Stimulated activated CD4-positive, alpha-beta T cell treated with anti-CD3 and anti-CD28 coated beads, Interleukin-15, amount 100 ng/mL, for 1 hour (primary cell): ENCODE measurements around the gene PHLDB2.

ENCODE experiments used
- DNase-seq, 2 donors: peaks; one replicate each; pipeline ENCODE4 v3.0.0-alpha.2; 2020; ENCODE audit warnings: low read depth in 1 of 2, low spot score in 1 of 2

PHLDB2 gene

DNA sequence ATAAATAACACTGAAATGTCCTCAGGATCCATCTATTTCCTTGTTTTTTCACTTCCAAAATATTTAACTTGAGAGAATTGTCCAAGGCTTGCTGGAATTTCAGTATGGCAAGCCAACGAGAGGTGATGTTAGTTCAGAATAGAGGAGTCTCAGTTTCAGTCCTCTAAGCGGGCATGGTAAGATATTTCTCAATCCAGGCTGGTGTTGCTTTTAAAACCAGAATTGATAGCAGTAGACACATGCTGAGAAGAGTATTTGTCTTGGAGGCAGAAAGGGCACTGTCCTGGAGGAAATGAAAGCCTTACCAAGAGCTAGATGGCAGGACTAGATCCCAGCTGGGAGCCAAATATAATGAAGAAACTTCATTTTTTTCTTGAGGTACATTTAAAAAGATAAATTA is 23.1 kb downstream of the PHLDB2 start:
- no peak for DNase-seq

- DNase-seq, result no peak
These were observed 23.7 kb downstream of the PHLDB2 start for GRCh38 chr3:111882799-111883198.

GRCh38 chr3:111884411-111885018 is 25.4 kb downstream of the PHLDB2 start:
- DNase-seq, result no peak

DNA sequence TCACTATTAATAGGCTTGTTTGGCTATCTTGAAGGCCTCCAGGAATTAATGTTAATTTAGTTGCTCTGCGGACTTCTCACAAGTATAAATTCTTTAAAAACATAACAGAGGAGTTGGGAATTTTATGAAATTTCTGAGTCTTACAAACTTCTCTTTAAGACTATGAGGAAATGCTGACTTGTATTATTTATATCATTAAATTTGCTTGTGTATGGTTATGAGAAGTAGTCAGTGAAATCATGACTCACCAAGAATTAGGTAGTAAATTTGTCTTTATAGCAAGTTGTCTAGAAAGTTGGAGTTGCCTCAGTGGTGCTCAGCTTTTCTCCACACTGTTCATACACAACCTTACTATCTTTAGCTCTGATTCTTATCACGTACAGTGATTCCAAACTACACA is 26.5 kb downstream of the PHLDB2 start:
- DNase-seq, result no peak

GRCh38 chr3:111890051-111890580 is 31.1 kb downstream of the PHLDB2 start:
- no peak for DNase-seq

DNA sequence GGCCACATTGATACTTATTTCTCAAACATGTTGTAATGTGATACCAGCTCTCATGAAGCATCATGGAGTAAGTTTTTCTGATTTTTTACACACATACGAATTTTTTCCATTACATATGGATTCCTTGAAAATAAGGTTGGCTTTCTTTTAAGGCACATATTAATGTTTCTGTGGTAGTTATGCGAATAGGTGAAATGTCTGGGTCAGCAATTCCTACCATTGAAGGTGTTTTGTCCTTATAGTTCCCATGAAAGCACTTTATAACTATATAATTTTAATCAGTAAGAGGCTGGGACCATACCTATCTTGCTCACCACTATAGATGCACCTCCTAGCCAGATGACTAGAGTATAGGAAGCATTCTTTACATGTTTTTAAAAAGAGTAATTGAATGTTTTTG is 33.0 kb downstream of the PHLDB2 start:
- DNase-seq, result no peak

DNA sequence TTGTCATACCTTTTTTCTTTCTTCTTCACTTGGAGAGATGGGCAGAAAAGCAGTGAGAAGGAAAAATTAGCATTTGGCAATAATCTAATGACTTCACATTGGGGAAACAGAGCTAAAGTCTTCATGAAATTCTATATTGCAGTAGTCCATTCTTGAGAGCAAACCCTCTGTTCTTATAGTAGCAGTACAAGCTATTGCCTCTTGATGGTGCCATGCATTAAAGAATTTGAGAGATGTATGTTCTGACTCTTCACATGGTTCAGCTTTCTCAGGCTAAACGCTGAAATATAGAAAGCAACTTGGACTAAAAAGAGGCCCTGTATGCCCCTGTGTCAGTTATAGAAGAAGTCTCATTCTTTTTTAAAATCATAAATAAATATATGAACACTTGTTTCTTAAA is 36.0 kb downstream of the PHLDB2 start:
- no peak for DNase-seq

- DNase-seq, result no peak
These were observed 40.9 kb downstream of the PHLDB2 start for GRCh38 chr3:111899966-111900365.

DNA sequence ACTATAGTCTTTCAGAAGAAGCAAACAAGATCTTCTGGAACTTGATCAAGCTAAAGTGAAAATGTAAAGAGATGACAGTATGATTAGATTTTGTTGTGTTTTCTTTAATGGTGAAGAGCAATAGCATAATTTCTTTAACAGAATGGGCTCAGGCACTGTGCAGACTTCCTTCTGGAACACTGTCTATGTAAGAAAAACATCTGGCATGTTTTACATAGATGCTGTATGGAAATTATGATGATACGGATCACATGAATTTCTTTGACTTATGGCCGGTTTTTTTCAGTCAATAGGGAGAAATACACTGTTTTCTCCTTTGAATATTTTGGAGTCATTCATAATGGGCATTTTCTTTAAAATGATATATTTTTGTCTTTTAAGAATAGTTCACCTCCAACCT is 42.6 kb downstream of the PHLDB2 start:
- no peak for DNase-seq

DNA sequence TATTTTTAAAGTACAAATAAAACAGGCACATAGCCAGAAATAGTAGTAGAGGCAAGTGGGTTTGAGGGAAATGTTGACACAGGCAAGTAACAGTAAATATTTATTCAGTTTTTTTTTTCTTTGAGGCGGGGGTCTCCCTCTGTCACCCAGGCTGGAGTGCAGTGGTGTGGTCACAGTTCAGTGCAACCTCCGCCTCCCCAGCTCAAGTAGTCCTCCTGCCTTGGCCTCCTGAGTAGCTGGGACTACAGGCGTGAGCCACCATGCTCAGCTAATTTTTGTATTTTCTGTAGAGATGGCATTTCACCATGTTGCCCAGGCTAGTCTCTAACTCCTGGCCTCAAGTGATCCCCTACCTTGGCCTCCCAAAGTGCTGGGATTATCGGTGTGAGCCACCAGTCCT is 43.5 kb downstream of the PHLDB2 start:
- DNase-seq, result no peak

- DNase-seq, result no peak
These were observed 44.0 kb downstream of the PHLDB2 start for GRCh38 chr3:111903067-111903511.

- DNase-seq, result no peak
These were observed 45.5 kb downstream of the PHLDB2 start for GRCh38 chr3:111904376-111905241.

GRCh38 chr3:111906656-111907055 is 47.6 kb downstream of the PHLDB2 start:
- no peak for DNase-seq

- DNase-seq, result no peak
These were observed 48.1 kb downstream of the PHLDB2 start for GRCh38 chr3:111907151-111907550.

GRCh38 chr3:111910806-111911205 is 51.7 kb downstream of the PHLDB2 start:
- DNase-seq, result no peak

- no peak for DNase-seq
These were observed 52.4 kb downstream of the PHLDB2 start for GRCh38 chr3:111911446-111911845.

GRCh38 chr3:111913163-111913763 is 54.2 kb downstream of the PHLDB2 start:
- no peak for DNase-seq

DNA sequence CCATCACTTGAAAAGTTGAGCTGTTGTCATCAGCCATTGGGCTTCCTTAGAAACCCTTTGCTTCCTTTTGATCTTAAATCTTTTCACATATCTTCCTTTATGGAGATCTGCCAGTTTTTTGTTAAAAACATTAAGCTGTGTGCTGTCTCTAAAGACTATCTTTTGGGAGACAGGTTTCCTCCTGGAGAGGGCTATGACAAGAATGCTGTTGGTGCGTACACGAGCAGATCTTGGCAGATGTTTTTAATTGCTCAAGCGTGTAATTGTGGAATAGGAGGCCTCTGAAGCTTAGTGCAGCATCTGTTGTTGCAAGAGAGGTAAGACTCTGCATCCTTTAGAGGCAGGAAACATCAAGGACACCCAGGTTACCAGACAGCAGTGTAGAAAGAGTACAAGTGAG is 56.8 kb downstream of the PHLDB2 start:
- no peak for DNase-seq

- no peak for DNase-seq
These were observed 58.2 kb downstream of the PHLDB2 start for GRCh38 chr3:111917300-111917699.

- DNase-seq, result no peak
These were observed 60.5 kb downstream of the PHLDB2 start for GRCh38 chr3:111919370-111920065.

DNA sequence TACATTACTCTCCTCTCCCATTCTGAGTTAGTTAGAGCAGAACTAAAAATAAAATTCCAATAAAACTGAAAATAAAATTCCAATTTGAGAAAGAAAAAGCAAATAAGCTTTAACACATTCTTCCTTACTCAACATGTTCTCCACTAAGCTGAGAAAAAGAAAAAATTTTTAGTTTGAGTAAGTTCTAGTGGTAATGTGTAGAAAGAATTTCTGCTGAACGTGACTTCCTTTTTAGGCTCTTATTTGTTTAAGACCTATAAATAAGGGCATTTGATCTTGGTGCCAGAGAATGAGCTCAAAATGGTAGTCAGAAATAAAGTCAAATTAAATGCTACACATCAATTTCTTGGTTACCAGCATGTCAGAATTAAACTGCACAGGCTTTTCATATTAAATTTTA is 62.1 kb downstream of the PHLDB2 start:
- DNase-seq, result no peak
